H9 (cell line): ENCODE data around the gene TAS2R1. TPM values are rescaled to one million over a fixed set of nuclear protein-coding genes. Genes with fewer than 3 reads are reported as not detected.

Experiments used
- DNase-seq: peaks from one replicate; pipeline ENCODE4 v3.0.0-alpha.2; 2017
- H2AFZ ChIP-seq: one replicate; pipeline ENCODE4 v1.6.1; 2013; ENCODE audit warnings: mild to moderate bottlenecking, low read length, control low read depth, moderate library complexity
- H2AK5ac ChIP-seq: 2 replicates; pipeline ENCODE4 v1.6.1; 2013; ENCODE audit warnings: low read length, control low read depth, mixed read lengths; ENCODE audit not compliant: insufficient read length
- H2BK120ac ChIP-seq: one replicate; pipeline ENCODE4 v1.6.1; 2013; ENCODE audit warnings: low read depth, mild to moderate bottlenecking, low read length, control low read depth, inconsistent platforms; ENCODE audit not compliant: poor library complexity, severe bottlenecking
- H2BK12ac ChIP-seq: 2 replicates; pipeline ENCODE4 v1.6.1; 2013; ENCODE audit warnings: low read length, control low read depth, mixed read lengths, low read depth; ENCODE audit not compliant: insufficient read length
- H2BK15ac ChIP-seq: 2 replicates; pipeline ENCODE4 v1.6.1; 2013; ENCODE audit warnings: low read depth, low read length, control low read depth
- H2BK20ac ChIP-seq: one replicate; pipeline ENCODE4 v1.6.1; 2013; ENCODE audit warnings: low read depth, mild to moderate bottlenecking, low read length, control low read depth, inconsistent platforms; ENCODE audit not compliant: poor library complexity, severe bottlenecking
- H2BK5ac ChIP-seq: 2 replicates; pipeline ENCODE4 v1.6.1; 2013; ENCODE audit warnings: low read length, control low read depth, mixed read lengths; ENCODE audit not compliant: insufficient read length
- H3K14ac ChIP-seq: 2 replicates; pipeline ENCODE4 v1.6.1; 2013; ENCODE audit warnings: low read length, control low read depth; ENCODE audit not compliant: insufficient read depth
- H3K18ac ChIP-seq: 2 replicates; pipeline ENCODE4 v1.6.1; 2013; ENCODE audit warnings: low read depth, mild to moderate bottlenecking, mixed read lengths, low read length, control low read depth; ENCODE audit not compliant: insufficient read length
- H3K23ac ChIP-seq: 2 replicates; pipeline ENCODE4 v1.6.1; 2013; ENCODE audit warnings: low read length, control low read depth, mixed read lengths, low read depth; ENCODE audit not compliant: insufficient read length
- H3K23me2 ChIP-seq: 2 replicates; pipeline ENCODE4 v1.6.1; 2013; ENCODE audit warnings: low read depth, mild to moderate bottlenecking, mixed read lengths, low read length, control low read depth; ENCODE audit not compliant: insufficient read length, poor library complexity, severe bottlenecking
- H3K27ac ChIP-seq: 2 replicates; pipeline ENCODE4 v1.5.1; 2013; ENCODE audit warnings: low read length, control low read depth, mixed read lengths, low read depth; ENCODE audit not compliant: insufficient read length
- H3K27me3 ChIP-seq: 2 replicates; pipeline ENCODE4 v1.6.1; 2013; ENCODE audit warnings: low read length, control low read depth, inconsistent platforms; ENCODE audit not compliant: insufficient read depth
- H3K4ac ChIP-seq: 2 replicates; pipeline ENCODE4 v1.6.1; 2013; ENCODE audit warnings: low read depth, mild to moderate bottlenecking, control low read depth, inconsistent platforms, low read length, moderate library complexity
- H3K4me1 ChIP-seq: 2 replicates; pipeline ENCODE4 v1.6.1; 2013; ENCODE audit warnings: low read length, control low read depth, inconsistent platforms; ENCODE audit not compliant: insufficient read depth
- H3K4me2 ChIP-seq: 2 replicates; pipeline ENCODE4 v1.6.1; 2013; ENCODE audit warnings: low read length, control low read depth, mixed read lengths; ENCODE audit not compliant: insufficient read length, insufficient read depth
- H3K56ac ChIP-seq: 2 replicates; pipeline ENCODE4 v1.6.1; 2013; ENCODE audit warnings: low read depth, mild to moderate bottlenecking, mixed read lengths, low read length, control low read depth; ENCODE audit not compliant: insufficient read length
- H3K79me1 ChIP-seq: 2 replicates; pipeline ENCODE4 v1.6.1; 2013; ENCODE audit warnings: low read depth, mild to moderate bottlenecking, moderate library complexity, low read length, control low read depth, inconsistent platforms; ENCODE audit not compliant: insufficient read depth, poor library complexity, severe bottlenecking
- H3K79me2 ChIP-seq: 2 replicates; pipeline ENCODE4 v1.6.1; 2013; ENCODE audit warnings: low read length, control low read depth, inconsistent platforms; ENCODE audit not compliant: insufficient read depth
- H3K9ac ChIP-seq: 2 replicates; pipeline ENCODE4 v1.6.1; 2013; ENCODE audit warnings: low read length, control low read depth, mixed read lengths; ENCODE audit not compliant: insufficient read length; ENCODE audit errors: extremely low read depth
- H3K9me3 ChIP-seq: one replicate; pipeline ENCODE4 v1.6.1; 2013; ENCODE audit warnings: low read depth, low read length, inconsistent platforms; ENCODE audit not compliant: control insufficient read depth
- H3T11ph ChIP-seq: one replicate; pipeline ENCODE4 v1.6.1; 2013; ENCODE audit warnings: mild to moderate bottlenecking, low read length, control low read depth, inconsistent platforms
- H4K20me1 ChIP-seq: one replicate; pipeline ENCODE4 v1.6.1; 2013; ENCODE audit not compliant: control insufficient read depth, insufficient read length, insufficient read depth
- H4K5ac ChIP-seq: 2 replicates; pipeline ENCODE4 v1.6.1; 2013; ENCODE audit warnings: low read depth, mild to moderate bottlenecking, mixed read lengths, low read length, control low read depth; ENCODE audit not compliant: insufficient read length
- H4K8ac ChIP-seq: replicated peaks from 2 replicates; pipeline ENCODE4 v1.6.1; 2013; ENCODE audit warnings: low read length, control low read depth, mixed read lengths, low read depth; ENCODE audit not compliant: insufficient read length
- H4K91ac ChIP-seq: 2 replicates; pipeline ENCODE4 v1.6.1; 2013; ENCODE audit warnings: low read depth, mild to moderate bottlenecking, moderate library complexity, mixed read lengths, low read length, control low read depth; ENCODE audit not compliant: insufficient read length
- H3K27ac Mint-ChIP-seq, 3 experiments: 2 replicates in 2 of 3; 3 replicates in 1 of 3; pipeline ENCODE4 v1.8.0; 2020 to 2021; ENCODE audit warnings: mixed read lengths in 3 of 3, mild to moderate bottlenecking in 1 of 3, moderate library complexity in 1 of 3
- H3K27me3 Mint-ChIP-seq: 2 replicates; pipeline ENCODE4 v1.8.0; 2021; ENCODE audit warnings: low read depth, mild to moderate bottlenecking, moderate library complexity, mixed read lengths
- H3K36me3 Mint-ChIP-seq, 3 experiments: 2 replicates in 2 of 3; 3 replicates in 1 of 3; pipeline ENCODE4 v1.8.0; 2020 to 2021; ENCODE audit warnings: low read depth in 3 of 3, mixed read lengths in 3 of 3; ENCODE audit not compliant: insufficient read depth in 1 of 3
- H3K4me1 Mint-ChIP-seq, 2 experiments: 2 replicates each; pipeline ENCODE4 v1.8.0; 2020; ENCODE audit warnings: mixed read lengths in 2 of 2
- H3K4me3 Mint-ChIP-seq, 2 experiments: 2 replicates in 1 of 2; 3 replicates in 1 of 2; pipeline ENCODE4 v1.8.0; 2020 to 2021; ENCODE audit warnings: mild to moderate bottlenecking in 2 of 2, mixed read lengths in 2 of 2, moderate library complexity in 1 of 2
- H3K9me3 Mint-ChIP-seq, 2 experiments: 2 replicates in 1 of 2; 3 replicates in 1 of 2; pipeline ENCODE4 v1.8.0; 2020; ENCODE audit warnings: mild to moderate bottlenecking in 2 of 2, mixed read lengths in 2 of 2, moderate library complexity in 1 of 2
- WGBS: extraction: QIAGEN DNeasy Blood & Tissue Kit; methylation state at CpG from one replicate; pipeline ENCODE4 v1.1.7; 2013; ENCODE audit warnings: missing lambda C conversion rate, low lambda C conversion rate, mixed read lengths; ENCODE audit not compliant: insufficient read length; ENCODE audit errors: extremely low coverage; 5-methylcytosine and 5-hydroxymethylcytosine counted together
- total RNA-seq: library from RNA; stranded (reverse); gene quantifications from 2 replicates; pipeline ENCODE4 v1.2.1, GENCODE V29; 2021
- TF ChIP-seq, protein P1 (sequence below): fragments of 200-600 bp; sonication (generic); conservative IDR thresholded peaks from 3 replicates; pipeline ENCODE4 v1.8.0; 2021; ENCODE audit warnings: antibody characterized with exemption, mild to moderate bottlenecking

The TAS2R1 gene
- total RNA-seq, 1 experiment from 2014 or later, result not detected

- Histone ChIP-seq H3K4me1 (no peaks in the 10 kb centered on the region), H2BK20ac (no peak overlapping the region), H3K4ac (no peak overlapping the region), H3K9ac (no peak overlapping the region), H2BK15ac (no peak overlapping the region), H4K5ac (no peak overlapping the region), H3K56ac (no peak overlapping the region), H3K79me1 (no peaks in the 10 kb centered on the region), H3K79me2 (no peaks in the 10 kb centered on the region), H3K27me3 (no peaks in the 10 kb centered on the region), H3K23me2 (no peaks in the 10 kb centered on the region), H3K27ac (no peak overlapping the region), H2BK120ac (no peak overlapping the region), H3K14ac (no peak overlapping the region), H4K91ac (no peak overlapping the region), H2BK5ac (no peak overlapping the region), H2AFZ (no peak overlapping the region), H3K4me2 (no peak overlapping the region), H4K20me1 (no peaks in the 10 kb centered on the region), H3K18ac (no peak overlapping the region), H3K23ac (no peak overlapping the region), H4K8ac (no peak overlapping the region), H2AK5ac (no peak overlapping the region), H3K9me3 (no peaks in the 10 kb centered on the region), H2BK12ac (no peak overlapping the region), H3T11ph (no peak overlapping the region)
- H3K4me1 Mint-ChIP-seq, result peaks cover 13 to 15% of the 10 kb centered on the region in 2 experiments
- H3K27ac Mint-ChIP-seq, result no peak overlapping the region
- no CpG with 5 or more reads among the region's 1 CpG for WGBS
- no peak overlapping the region for H3K4me3 Mint-ChIP-seq
- H3K36me3 Mint-ChIP-seq, result no peaks in the 10 kb centered on the region
- no peaks in the 10 kb centered on the region for H3K27me3 Mint-ChIP-seq
- TF ChIP-seq, protein P1, sequence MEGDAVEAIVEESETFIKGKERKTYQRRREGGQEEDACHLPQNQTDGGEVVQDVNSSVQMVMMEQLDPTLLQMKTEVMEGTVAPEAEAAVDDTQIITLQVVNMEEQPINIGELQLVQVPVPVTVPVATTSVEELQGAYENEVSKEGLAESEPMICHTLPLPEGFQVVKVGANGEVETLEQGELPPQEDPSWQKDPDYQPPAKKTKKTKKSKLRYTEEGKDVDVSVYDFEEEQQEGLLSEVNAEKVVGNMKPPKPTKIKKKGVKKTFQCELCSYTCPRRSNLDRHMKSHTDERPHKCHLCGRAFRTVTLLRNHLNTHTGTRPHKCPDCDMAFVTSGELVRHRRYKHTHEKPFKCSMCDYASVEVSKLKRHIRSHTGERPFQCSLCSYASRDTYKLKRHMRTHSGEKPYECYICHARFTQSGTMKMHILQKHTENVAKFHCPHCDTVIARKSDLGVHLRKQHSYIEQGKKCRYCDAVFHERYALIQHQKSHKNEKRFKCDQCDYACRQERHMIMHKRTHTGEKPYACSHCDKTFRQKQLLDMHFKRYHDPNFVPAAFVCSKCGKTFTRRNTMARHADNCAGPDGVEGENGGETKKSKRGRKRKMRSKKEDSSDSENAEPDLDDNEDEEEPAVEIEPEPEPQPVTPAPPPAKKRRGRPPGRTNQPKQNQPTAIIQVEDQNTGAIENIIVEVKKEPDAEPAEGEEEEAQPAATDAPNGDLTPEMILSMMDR, result no peak
- DNase-seq, result no peak
- peaks cover 2 to 7% of the 10 kb centered on the region in 2 experiments; a peak in 2 of 5 replicates for H3K9me3 Mint-ChIP-seq
Measured at GRCh38 chr5:9670371-9670770, 40.2 kb upstream of the TAS2R1 start.
